Measurements from ENCODE around the gene OLFM1. TPM values are rescaled to one million over a fixed set of nuclear protein-coding genes. Genes with fewer than 3 reads are reported as not detected.
A peak's percentile ranks its signal among the peaks of the same experiment; 100 is the strongest.

The OLFM1 gene
- total RNA-seq, 2 experiments from 2014 or later, result not detected

DNA sequence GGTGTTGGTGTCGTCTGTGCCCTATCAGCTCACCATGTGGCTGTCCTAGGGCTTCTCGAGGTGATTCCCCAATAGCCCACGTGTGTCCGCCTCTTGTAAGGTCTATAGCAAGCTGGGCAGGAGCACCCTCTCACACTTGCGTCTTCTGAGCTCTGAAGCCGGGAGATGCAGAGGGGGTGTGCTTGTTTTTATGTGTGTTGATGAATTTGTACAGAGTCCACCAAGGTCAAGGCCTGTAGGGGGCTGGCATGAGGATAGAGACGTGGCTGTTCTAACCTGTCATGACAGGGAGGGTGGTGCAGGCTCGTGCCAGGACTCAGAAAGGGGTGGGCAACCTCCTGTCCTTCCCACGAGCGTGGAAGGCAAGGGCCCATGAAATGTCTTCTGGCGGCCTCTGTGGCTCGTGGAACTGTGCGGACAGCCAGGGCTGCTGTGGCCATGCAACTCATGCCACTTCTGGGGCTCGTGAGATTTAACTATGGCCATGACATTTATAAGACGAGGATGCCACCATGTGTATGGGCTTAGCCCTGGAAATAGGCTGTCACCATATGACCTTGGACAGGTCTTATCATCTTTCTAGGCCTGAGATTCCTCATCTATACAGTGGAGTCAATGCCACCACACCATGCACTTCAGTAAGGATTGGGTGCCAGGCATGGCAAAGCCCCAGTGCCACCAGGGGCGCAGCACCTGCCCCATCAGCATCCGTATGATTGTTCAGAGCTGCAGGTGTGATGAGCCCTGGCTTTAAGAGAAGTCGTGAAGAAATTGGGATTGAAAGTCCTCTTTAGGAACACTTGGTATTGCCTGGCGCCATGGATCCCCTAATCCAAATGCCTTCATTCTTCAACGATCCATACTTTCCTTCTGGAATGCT lies 2.3 kb upstream of the OLFM1 start:
- no peak for ATAC-seq (ENCODE audit: low read depth)

GRCh38 chr9:135085830-135086546 lies 1.5 kb upstream of the OLFM1 start:
- H3K4me1 Mint-ChIP-seq, result peaks cover 3% of the 10 kb centered on the region
- ATAC-seq (ENCODE audit: low read depth) (peak; percentile 26), DNase-seq (peak; percentile 71)
- H3K36me3 Mint-ChIP-seq, result no peaks in the 10 kb centered on the region
- no peaks in the 10 kb centered on the region for H3K9me3 Mint-ChIP-seq
- H3K27me3 Mint-ChIP-seq, result peaks cover 33% of the 10 kb centered on the region
- no peak overlapping the region for H3K4me3 Mint-ChIP-seq
- POLR2A ChIA-PET, result no interaction called here
- H3K27ac Mint-ChIP-seq, result no peak overlapping the region

More for the DNA sequence above, 2.3 kb upstream of the OLFM1 start:
- no peak overlapping the region for H3K27ac Mint-ChIP-seq
- no peaks in the 10 kb centered on the region for H3K36me3 Mint-ChIP-seq
- no peak overlapping the region for H3K4me3 Mint-ChIP-seq
- no peaks in the 10 kb centered on the region for H3K9me3 Mint-ChIP-seq
- no peak for DNase-seq
- POLR2A ChIA-PET, result no interaction called here
- peaks cover 30% of the 10 kb centered on the region for H3K27me3 Mint-ChIP-seq
- peaks cover 3% of the 10 kb centered on the region for H3K4me1 Mint-ChIP-seq

- peaks cover 3% of the 10 kb centered on the region for H3K4me1 Mint-ChIP-seq
- H3K36me3 Mint-ChIP-seq, result peaks cover 4% of the 10 kb centered on the region
- H3K4me3 Mint-ChIP-seq, result no peak overlapping the region
- no peak for ATAC-seq (ENCODE audit: low read depth)
- POLR2A ChIA-PET, result no interaction called here
- H3K9me3 Mint-ChIP-seq, result peaks cover 5% of the 10 kb centered on the region
- DNase-seq, result no peak
- no peak overlapping the region for H3K27ac Mint-ChIP-seq
- peaks cover 33% of the 10 kb centered on the region for H3K27me3 Mint-ChIP-seq
Measured at GRCh38 chr9:135086597-135087488, 625 bp upstream of the OLFM1 start.

GRCh38 chr9:135087899-135088347 lies 455 bp downstream of the OLFM1 start:
- peaks cover 3% of the 10 kb centered on the region for H3K4me1 Mint-ChIP-seq
- no peak overlapping the region for H3K4me3 Mint-ChIP-seq
- POLR2A ChIA-PET, result no interaction called here
- peaks cover 5% of the 10 kb centered on the region for H3K9me3 Mint-ChIP-seq
- H3K27me3 Mint-ChIP-seq, result peaks cover 34% of the 10 kb centered on the region
- H3K36me3 Mint-ChIP-seq, result peaks cover 4% of the 10 kb centered on the region
- DNase-seq (no peak), ATAC-seq (ENCODE audit: low read depth) (no peak)
- no peak overlapping the region for H3K27ac Mint-ChIP-seq

DNA sequence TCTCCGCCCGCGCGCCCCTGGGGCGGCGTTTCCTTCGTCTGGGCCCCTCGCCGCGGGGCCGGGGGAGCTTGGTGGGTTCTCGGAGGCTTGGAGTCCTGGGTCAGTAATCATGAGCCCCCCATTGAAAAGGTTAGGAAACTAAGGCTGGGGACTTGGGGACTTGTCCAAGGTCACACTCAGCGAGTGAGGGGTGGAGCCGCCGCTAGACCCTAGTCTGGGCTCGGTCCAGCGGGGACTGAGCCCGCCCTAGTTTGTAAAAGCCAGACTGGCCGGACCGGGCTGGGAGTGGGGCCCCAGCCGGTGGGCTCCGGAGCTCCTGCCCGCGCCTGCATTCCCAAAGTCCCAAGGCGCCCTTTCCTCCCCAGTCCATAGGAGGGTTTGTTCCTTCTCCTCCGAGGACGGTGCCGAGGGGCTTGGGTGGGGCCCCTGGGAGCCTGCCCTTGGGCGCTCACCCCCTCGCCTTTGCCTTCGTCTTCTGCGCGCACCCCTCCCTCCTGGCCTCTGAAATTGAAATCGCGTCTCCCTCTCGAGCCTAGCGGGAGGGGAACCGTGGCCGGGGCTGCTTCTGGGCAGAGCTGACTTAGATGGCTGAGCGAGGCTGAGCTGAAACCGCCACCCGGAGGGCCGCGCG lies 995 bp downstream of the OLFM1 start:
- Mint-ChIP-seq H3K4me1 (peaks cover 3% of the 10 kb centered on the region), H3K36me3 (peaks cover 4% of the 10 kb centered on the region), H3K9me3 (peaks cover 5% of the 10 kb centered on the region), H3K27ac (no peak overlapping the region), H3K4me3 (no peak overlapping the region), H3K27me3 (peaks cover 35% of the 10 kb centered on the region)
- POLR2A ChIA-PET, result no interaction called here
- no peak for DNase-seq
- no peak for ATAC-seq (ENCODE audit: low read depth)

DNA sequence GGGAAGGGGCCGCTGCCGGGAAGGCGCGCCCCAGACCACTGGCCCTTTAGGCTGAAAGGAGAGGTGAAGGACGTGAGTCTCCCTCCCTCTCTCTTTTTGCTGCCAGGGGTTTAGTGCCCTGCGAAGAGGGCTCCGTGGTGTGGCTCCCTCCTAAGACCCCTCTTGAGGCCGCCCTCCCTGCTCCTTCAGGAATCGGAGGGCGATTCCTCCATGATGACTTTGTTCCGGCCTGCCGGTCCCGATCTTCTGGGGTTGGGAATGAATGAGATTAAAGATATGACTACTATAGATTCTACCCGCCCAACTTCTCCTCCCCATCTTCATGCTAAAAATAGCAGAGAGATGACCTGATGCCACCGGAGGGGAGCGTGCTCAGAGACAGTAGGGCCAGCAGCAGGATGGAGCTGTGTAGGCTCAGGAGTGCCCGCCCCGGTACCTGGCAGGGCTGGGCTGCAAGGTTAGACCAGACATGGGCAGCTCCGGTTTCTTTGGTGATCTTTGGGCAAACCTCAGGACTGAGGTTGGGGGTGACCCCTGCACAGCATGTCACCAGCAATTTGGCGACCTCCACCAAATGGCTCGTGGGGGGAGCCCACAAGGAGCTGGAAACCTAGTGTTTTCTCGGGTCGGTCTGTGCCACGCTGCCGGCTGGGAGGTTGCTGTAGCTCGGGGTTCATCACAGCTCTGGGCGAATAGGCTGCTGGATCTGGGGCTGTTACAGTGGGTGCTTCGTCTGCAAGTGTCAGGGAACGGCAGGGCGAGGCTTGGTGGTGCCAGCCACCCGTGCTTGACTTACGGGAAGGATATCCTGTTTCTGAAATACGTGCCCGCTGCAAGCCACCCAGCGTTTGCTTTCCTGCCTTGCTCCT lies 1.7 kb downstream of the OLFM1 start:
- no peak overlapping the region for H3K27ac Mint-ChIP-seq
- peaks cover 4% of the 10 kb centered on the region for H3K36me3 Mint-ChIP-seq
- H3K4me1 Mint-ChIP-seq, result peaks cover 3% of the 10 kb centered on the region
- H3K27me3 Mint-ChIP-seq, result peaks cover 33% of the 10 kb centered on the region
- ATAC-seq (ENCODE audit: low read depth), result no peak
- POLR2A ChIA-PET, result no interaction called here
- H3K9me3 Mint-ChIP-seq, result peaks cover 5% of the 10 kb centered on the region
- DNase-seq, result no peak
- H3K4me3 Mint-ChIP-seq, result no peak overlapping the region

DNA sequence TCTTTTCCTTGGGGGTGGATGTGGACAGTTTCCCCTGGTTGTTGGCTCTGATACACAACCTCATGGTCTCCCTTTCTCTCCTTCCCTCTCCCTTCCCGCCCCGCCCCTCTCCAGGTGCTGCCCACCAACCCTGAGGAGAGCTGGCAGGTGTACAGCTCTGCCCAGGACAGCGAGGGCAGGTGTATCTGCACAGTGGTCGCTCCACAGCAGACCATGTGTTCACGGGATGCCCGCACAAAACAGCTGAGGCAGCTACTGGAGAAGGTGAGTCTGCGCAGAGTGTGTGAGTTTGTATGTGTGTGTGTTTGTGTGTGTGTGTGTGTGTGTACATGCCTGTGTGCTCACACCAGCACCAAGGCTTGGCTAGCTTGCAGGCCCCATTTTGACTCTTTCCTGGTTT lies 2.6 kb downstream of the OLFM1 start:
- Mint-ChIP-seq H3K9me3 (peaks cover 5% of the 10 kb centered on the region), H3K36me3 (peaks cover 4% of the 10 kb centered on the region), H3K27ac (no peak overlapping the region), H3K4me1 (peaks cover 3% of the 10 kb centered on the region), H3K4me3 (no peak overlapping the region), H3K27me3 (peaks cover 31% of the 10 kb centered on the region)
- ATAC-seq (ENCODE audit: low read depth), result no peak
- POLR2A ChIA-PET, result no interaction called here
- DNase-seq, result no peak

DNA sequence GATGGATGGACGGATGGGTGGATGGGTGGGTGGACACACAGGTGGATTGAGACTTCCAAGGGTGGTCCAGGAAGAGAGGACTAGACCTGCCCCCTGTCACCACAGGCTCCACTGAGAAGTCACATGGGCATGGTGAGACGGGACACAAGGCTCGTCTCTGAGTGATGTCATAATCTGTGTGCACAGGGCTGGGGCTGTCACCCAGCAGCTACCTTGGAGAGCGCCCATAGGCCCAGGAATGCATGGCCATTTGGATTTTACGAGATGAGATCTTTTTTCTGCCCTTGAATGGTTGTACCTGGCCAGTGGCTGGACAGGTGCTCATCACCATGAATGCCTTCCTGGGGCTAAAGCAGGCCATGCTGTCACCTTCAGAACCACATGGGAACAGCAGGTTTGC lies 3.1 kb downstream of the OLFM1 start:
- Mint-ChIP-seq H3K9me3 (peaks cover 5% of the 10 kb centered on the region), H3K4me1 (peaks cover 3% of the 10 kb centered on the region), H3K27me3 (peaks cover 31% of the 10 kb centered on the region), H3K4me3 (no peak overlapping the region), H3K36me3 (peaks cover 4% of the 10 kb centered on the region), H3K27ac (no peak overlapping the region)
- POLR2A ChIA-PET, result no interaction called here
- no peak for DNase-seq
- no peak for ATAC-seq (ENCODE audit: low read depth)

- H3K4me3 Mint-ChIP-seq, result no peak overlapping the region
- POLR2A ChIA-PET, result no interaction called here
Measured at GRCh38 chr9:135091545-135091944, 4.1 kb downstream of the OLFM1 start.

GRCh38 chr9:135093111-135093510 lies 5.6 kb downstream of the OLFM1 start:
- no peaks in the 10 kb centered on the region for H3K4me1 Mint-ChIP-seq
- peaks cover 20% of the 10 kb centered on the region for H3K27me3 Mint-ChIP-seq
- no peak for DNase-seq
- peaks cover 5% of the 10 kb centered on the region for H3K9me3 Mint-ChIP-seq
- peaks cover 4% of the 10 kb centered on the region for H3K36me3 Mint-ChIP-seq
- no peak for ATAC-seq (ENCODE audit: low read depth)
- POLR2A ChIA-PET, result no interaction called here
- H3K27ac Mint-ChIP-seq, result no peak overlapping the region
- no peak overlapping the region for H3K4me3 Mint-ChIP-seq

More at GRCh38 chr9:135091545-135091944, 4.1 kb downstream of the OLFM1 start:
- peaks cover 21% of the 10 kb centered on the region for H3K27me3 Mint-ChIP-seq
- peaks cover 4% of the 10 kb centered on the region for H3K36me3 Mint-ChIP-seq
- peaks cover 5% of the 10 kb centered on the region for H3K9me3 Mint-ChIP-seq
- H3K4me1 Mint-ChIP-seq, result no peaks in the 10 kb centered on the region
- ATAC-seq (ENCODE audit: low read depth) (no peak), DNase-seq (no peak)
- H3K27ac Mint-ChIP-seq, result peak overlapping the region; percentile 7

GRCh38 chr9:135093911-135094584 lies 6.6 kb downstream of the OLFM1 start:
- H3K9me3 Mint-ChIP-seq, result peaks cover 5% of the 10 kb centered on the region
- no peak for DNase-seq

More at GRCh38 chr9:135093911-135094584, 6.6 kb downstream of the OLFM1 start:
- Mint-ChIP-seq H3K4me1 (no peaks in the 10 kb centered on the region), H3K27me3 (peaks cover 16% of the 10 kb centered on the region), H3K36me3 (peaks cover 4% of the 10 kb centered on the region), H3K27ac (no peak overlapping the region), H3K4me3 (no peak overlapping the region)
- POLR2A ChIA-PET, result no interaction called here
- no peak for ATAC-seq (ENCODE audit: low read depth)
